Measurements from ENCODE around the gene APBA2.
"Not testable (repeated sequence)": the region's sequence is repeated elsewhere in the genome, so short reads cannot be mapped to it uniquely, and the experiment has no call there.

Gene APBA2

GRCh38 chr15:29159771-29160455 lies 274.1 kb downstream of the APBA2 start:
- no peak for DNase-seq (ENCODE audit: low read depth, low spot score)

- peak; percentile 75 for DNase-seq (ENCODE audit: low read depth, low spot score)
These were observed 276.6 kb downstream of the APBA2 start for GRCh38 chr15:29162411-29162810.

GRCh38 chr15:29167122-29167521 lies 281.3 kb downstream of the APBA2 start:
- not testable (repeated sequence) for DNase-seq (ENCODE audit: low read depth, low spot score)
